AG10803 (cell line): ENCODE data around the gene CLK3.
A peak's percentile ranks its signal among the peaks of the same experiment; 100 is the strongest.

Experiments used
- DNase-seq: peaks from one replicate; pipeline ENCODE4 v3.0.0; 2010; ENCODE audit warnings: low read depth
- H3K4me3 ChIP-seq: 2 replicates; pipeline ENCODE4 v1.5.1; 2011; ENCODE audit warnings: mild to moderate bottlenecking, low read length, control low read depth
- CTCF ChIP-seq: conservative IDR thresholded peaks from 2 replicates; pipeline ENCODE4 v1.5.1; 2011; ENCODE audit warnings: mild to moderate bottlenecking, low read length, control low read depth, inconsistent platforms

The CLK3 gene

DNA sequence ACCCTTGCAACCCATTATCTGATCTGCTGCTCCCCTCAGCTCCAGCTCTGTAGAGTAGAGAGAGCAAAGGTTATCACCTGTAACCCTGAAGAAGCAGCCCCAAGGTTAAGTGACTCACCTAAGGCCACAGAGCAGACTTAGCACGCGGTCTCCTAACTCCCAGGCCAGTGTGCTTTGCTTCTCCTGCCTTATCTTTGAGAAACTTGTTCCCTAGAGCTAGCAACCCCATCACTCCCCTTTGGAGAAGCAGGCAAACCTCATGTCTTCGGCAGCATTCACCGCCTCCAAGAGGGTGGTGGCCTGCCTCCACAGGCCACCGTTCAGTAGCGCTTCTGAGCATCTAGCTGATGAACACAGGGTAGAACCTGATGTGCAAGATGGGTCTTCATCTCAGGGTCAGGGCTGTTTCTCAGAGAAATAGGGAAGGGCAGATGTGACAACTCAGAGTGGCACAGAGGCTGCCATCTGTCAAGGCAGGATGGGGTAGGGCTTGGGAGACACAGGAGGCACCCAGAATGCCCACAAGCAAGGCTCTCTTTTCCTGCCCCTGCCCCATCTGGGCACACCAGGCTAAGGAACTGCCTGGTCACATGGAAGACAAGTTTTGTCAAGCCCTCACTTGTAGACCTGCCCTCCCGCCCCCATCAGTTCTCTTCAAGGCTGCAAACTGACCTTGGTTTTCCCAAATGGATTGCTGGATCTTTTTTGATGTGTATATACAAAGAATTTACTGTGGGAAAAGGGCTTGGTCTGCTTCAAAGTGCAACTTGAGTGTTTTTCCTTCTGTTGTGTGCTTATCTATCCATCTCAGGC is 34.9 kb upstream of the CLK3 start:
- no peak for TF ChIP-seq CTCF
- DNase-seq = no peak
- H3K4me3 ChIP-seq = no peak overlapping the region

- DNase-seq = no peak
- no peak overlapping the region for H3K4me3 ChIP-seq
- no peak for TF ChIP-seq CTCF
These were observed 31.4 kb upstream of the CLK3 start for GRCh38 chr15:74584204-74584603.

GRCh38 chr15:74584779-74585178 is 30.9 kb upstream of the CLK3 start:
- H3K4me3 ChIP-seq = no peak overlapping the region
- DNase-seq = no peak
- TF ChIP-seq CTCF = no peak

DNA sequence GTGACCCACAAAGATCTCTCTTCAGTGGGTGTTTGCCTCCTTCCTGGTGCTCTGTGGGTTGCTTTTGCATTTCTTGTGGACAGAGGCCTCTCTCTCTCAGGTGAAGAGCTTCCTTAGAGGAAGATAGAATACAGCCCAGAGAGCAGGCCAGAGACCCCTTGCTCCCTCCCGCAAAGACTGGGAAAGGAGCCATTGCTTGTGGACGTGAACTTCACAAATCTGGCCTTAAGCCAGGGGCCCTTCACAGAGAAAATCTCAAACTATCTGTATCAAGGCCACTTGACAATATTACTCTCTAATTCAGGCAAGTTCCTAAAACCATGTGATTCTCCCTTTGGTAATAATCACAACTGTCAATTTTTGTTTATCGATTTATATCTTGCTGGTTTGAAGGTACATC is 30.4 kb upstream of the CLK3 start:
- no peak for DNase-seq
- no peak overlapping the region for H3K4me3 ChIP-seq
- no peak for TF ChIP-seq CTCF

- TF ChIP-seq CTCF = no peak
- no peak for DNase-seq
- H3K4me3 ChIP-seq = no peak overlapping the region
These were observed 29.8 kb upstream of the CLK3 start for GRCh38 chr15:74585857-74586256.

- TF ChIP-seq CTCF = no peak
- peak; percentile 10 for DNase-seq
- H3K4me3 ChIP-seq = no peak overlapping the region
These were observed 25.8 kb upstream of the CLK3 start for GRCh38 chr15:74589826-74590225.

DNA sequence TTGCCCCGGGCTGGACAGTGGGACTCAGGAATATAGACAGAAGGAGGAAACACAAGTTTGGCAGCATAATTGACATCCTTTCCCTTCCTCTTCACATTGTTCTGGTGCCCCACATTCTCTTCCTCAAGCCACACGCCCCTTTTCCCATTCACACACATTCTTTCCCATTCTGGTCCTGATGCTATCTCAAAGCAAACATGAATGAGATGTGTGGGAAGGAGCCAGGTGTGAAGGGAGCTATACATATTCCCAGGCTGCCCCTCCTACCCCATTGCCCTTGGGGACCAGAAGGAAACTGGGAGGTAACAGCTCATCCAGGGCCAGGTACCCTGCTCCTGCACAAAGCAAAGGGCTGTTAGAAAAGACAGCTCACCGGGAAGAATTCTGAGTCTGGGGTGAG is 23.4 kb upstream of the CLK3 start:
- H3K4me3 ChIP-seq = no peak overlapping the region
- no peak for TF ChIP-seq CTCF
- DNase-seq = no peak
